Stimulated activated CD8-positive, alpha-beta memory T cell treated with anti-CD3 and anti-CD28 coated beads, Interleukin-4, amount 100 ng/mL, for 4 hours (primary cell): ENCODE data around the gene VSX2.

Experiments
- DNase-seq, 2 donors: peaks; one replicate each; pipeline ENCODE4 v3.0.0-alpha.2; 2020; ENCODE audit warnings: low read depth in 2 of 2, low spot score in 1 of 2

Gene VSX2

DNA sequence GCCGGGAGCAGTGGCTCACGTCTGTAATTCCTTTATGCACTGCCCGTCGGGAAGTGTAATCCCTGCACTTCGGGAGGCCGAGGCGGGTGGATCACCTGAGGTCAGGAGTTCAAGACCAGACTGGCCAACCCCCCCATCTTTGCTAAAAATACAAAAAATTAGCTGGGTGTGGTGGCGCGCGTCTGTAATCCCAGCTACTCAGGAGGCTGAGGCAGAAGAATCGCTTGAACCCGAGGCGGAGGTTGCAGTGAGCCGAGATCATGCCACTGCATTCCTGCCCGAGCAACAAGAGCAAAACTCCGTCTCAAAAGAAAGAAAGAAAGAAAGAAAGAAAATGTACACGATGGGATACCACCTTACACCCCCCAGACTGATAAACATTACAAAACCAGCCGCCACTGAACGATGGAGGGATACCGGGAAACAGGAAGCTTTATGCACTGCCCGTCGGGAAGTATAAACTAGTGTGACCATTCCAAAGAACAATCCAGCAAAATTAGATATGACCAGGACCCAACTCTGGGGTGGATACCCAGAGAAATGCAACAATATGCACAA is 62.4 kb downstream of the VSX2 start:
- DNase-seq = no peak

DNA sequence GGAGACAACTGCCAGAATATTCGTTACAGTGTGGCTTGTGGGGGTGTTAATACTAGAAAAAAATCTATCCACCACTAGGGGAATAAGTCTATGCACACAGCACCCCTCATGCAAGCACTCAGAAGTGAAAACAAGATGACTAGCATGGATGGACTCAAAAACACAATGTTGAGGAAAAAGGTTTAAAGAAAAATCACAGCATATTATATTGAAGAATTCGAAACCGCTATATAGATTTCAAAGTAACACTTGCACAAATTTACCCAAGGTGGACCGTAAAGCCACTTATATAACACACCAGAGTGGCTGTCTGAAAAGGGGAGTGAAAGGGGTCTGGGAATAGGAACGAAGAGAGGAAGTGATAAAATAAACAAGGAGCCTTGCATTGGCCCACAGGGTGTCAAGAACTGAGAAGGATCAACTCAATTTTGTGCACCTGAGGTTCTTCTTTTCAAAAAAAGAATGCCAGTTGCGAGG is 62.9 kb downstream of the VSX2 start:
- DNase-seq = no peak

DNA sequence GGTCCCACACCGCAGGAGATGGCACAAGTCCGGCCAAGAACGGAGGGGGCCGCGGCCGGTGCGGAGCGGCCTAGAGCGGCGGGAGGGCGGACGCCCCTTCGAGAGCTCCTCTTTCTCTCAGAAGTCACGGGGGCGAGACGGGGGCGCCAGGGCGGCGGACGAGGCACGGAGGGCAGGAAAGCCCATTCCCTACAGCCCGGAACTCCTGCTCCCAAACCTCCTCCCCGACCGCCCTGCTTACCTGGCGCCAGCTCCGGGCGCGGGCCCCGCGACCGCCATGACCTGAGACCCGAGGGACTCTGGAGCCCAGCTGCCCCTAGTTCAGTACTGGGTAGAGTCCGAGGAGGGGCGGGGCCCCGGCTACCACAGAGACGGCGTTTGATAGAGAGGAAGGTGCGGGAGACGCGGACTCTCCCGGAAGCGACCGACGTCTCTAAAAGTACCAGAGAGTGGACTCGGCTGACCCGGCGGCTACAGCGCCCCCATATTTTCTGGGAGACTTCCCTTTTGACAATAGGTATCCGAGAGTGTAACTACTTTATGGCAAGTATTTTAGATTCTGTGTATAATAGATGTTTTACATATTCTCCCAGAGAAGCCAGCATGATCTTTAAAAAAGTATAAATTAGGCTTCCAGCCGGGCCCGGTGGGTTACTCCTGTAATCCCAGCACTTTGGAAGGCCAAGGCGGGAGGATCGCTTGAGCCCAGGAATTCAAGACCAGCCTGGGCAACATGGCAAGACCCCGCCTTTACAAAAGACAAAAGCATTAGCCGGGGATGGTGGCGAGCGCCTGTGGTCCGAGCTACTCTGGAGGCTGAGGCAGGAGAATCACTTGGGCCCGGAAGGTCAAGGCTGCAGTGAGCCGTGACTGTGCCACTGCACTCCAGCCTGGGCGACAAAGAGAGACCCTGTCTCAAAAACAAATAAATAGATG is 63.7 kb downstream of the VSX2 start, which contains the start of gene ABCD4:
Gene ABCD4 (minus strand): TSS at position 301 of the 936 bp plus-strand sequence. CDS start 22 bp downstream, at position 279.
- peak; percentile 63 to 77 for DNase-seq

DNA sequence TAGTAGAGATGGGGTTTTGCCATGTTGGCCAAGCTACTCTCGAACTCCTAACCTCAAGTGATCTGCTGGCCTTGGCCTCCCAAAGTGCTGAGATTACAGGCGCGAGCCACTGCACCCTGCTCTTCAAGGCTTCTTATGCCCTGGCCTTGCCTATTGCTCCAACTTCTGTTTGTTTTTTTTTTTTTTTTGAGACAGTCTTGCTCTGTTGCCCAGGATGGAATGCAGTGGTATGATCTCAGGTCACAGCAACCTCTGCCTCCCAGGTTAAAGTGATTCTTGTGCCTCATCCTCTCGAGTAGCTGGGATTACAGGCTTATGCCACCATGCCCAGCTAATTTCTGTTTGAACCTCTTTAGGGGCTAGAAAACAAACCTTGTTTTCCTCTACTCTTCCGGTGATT is 69.4 kb downstream of the VSX2 start:
- DNase-seq = no peak

DNA sequence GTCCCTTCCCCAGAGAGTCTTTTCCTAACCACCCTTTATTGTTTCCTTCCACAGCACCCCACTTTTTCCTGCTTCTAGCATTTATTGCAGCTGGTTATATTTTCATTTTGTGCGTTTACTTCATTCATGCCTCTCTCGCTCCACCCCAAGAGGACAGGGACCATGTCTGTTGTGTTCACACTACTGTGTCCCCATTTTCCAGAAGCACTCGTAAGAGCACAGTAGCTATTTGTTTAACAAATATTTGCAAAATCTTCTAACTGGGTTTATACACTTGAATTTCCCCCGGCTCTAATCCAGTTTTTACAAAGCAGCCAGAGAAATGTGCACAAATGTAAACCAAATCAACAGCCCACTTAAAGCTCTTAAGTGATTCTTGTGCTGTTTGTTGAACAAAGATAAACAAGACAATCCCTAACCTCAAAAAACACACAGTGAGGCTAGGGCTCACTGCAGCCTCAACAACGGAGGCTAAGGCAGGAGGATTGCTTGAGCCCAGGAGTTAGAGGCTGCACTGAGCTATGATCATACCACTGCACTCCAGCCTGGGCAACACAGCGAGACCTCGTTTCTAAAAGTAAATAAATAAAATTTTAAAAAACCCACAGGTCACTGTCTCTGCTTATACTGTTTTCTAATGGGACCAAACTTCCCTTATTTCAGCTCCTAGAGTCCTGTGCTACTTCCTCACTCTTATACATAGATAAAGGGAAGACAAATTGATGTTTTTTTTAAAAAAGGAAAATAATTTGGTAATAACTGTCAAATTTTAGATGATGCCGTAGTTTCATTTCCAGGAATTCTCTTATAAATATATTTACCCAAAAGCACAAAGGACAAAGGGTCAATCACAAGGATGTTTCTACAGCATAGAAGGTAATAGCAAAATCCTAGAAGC is 70.1 kb downstream of the VSX2 start:
- DNase-seq = no peak

DNA sequence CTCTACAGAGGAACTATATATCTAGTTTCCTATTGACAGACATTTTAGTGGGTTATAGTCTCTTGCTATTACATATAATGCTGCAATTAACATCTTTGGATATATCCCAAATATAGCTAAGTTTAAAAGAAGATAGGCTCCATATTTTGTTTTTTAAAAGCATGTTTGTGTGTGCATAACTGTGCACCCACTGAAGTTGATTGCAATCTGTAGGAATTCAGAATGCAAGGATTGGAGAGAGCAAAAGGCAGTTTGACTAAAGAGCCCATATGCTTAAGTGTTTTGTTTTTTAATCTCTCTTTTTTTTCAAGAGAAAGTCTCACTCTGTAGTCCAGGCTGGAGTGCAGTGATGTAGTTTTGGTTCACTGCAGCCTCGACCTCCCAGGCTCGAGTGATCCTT is 72.9 kb downstream of the VSX2 start:
- no peak for DNase-seq
